Large intestine (tissue), 3 donors: ENCODE results near the gene PHC1. TPM values are rescaled to one million over a fixed set of nuclear protein-coding genes. Genes with fewer than 3 reads are reported as not detected.
"Not testable (repeated sequence)": the region's sequence is repeated elsewhere in the genome, so short reads cannot be mapped to it uniquely, and the experiment has no call there.

Experiments used
- DNase-seq, 2 donors: peaks; one replicate each; pipeline versions ENCODE4 v3.0.0 to v3.0.0-alpha.2; 2013
- H3K27ac ChIP-seq: one replicate; pipeline ENCODE4 v1.5.1; 2013; ENCODE audit warnings: low read length
- H3K27me3 ChIP-seq: 2 replicates; pipeline ENCODE4 v1.6.1; 2013; ENCODE audit warnings: low read length; ENCODE audit not compliant: control insufficient read depth, insufficient read depth
- H3K36me3 ChIP-seq: 2 replicates; pipeline ENCODE4 v1.6.1; 2013; ENCODE audit warnings: low read length; ENCODE audit not compliant: control insufficient read depth, insufficient read depth
- H3K4me1 ChIP-seq: one replicate; pipeline ENCODE4 v1.6.1; 2013; ENCODE audit warnings: low read length; ENCODE audit not compliant: control insufficient read depth, insufficient read depth
- H3K4me3 ChIP-seq: one replicate; pipeline ENCODE4 v1.5.1; 2013; ENCODE audit warnings: low read length
- H3K9me3 ChIP-seq: one replicate; pipeline ENCODE4 v1.6.1; 2013; ENCODE audit warnings: mild to moderate bottlenecking, low read depth, low read length, moderate library complexity; ENCODE audit not compliant: control insufficient read depth
- WGBS: methylation state at CpG from one replicate; pipeline ENCODE4 v1.1.5; 2013; ENCODE audit warnings: low lambda C conversion rate; ENCODE audit not compliant: insufficient coverage; 5-methylcytosine and 5-hydroxymethylcytosine counted together
- polyA plus RNA-seq: library from polyadenylated mRNA; unstranded; fragments of 120-200 nt; gene quantifications from one replicate; pipeline ENCODE4 v1.2.1, GENCODE V29; 2013

The PHC1 gene
- polyA plus RNA-seq, 1 donor = 34.2 TPM

DNA sequence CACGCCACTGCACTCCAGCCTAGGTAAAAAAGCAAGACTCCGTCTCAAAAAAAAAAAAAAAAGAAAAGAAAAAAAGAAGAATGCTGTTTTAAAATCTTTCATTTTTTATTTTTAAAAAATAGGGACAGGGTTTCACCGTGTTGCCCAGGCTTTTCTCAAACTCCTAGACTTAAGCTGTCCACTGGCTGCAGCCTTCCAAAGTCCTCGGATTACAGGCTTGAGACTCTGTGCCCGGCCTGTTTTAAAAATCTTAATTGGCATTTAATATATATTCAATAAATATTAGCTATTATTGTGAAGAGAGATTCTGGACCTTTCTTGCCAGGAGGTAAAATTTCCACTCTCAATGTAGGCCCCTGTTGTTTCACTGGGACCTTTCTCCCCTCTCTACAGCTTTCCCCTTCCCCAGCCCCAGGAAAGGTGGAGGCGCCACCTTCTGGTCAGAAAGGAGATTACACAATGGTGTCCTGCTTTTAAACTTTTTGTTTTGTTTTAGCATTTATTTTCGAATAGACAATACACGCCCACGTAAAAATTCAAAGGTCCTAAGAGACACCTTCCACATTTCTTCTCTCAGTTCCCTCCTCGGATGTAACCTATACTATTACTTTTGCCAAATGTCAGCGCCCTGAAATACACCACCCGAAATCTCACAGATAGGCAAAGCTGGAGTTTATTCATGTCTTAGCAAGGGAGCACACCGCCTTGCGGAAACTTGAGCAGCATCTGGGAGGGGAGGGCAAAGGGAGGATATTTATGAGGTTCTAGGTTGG, 23.8 kb upstream of the PHC1 start:
- H3K4me1 ChIP-seq = no peaks in the 10 kb centered on the region
- H3K27ac ChIP-seq = no peak overlapping the region
- DNase-seq = peak; percentile 29 to 51
- 0% methylated on average over 4 of the region's 14 CpGs for WGBS
- H3K27me3 ChIP-seq = no peaks in the 10 kb centered on the region
- no peaks in the 10 kb centered on the region for H3K36me3 ChIP-seq
- H3K9me3 ChIP-seq = no peaks in the 10 kb centered on the region
- peak overlapping the region; percentile 53 for H3K4me3 ChIP-seq

DNA sequence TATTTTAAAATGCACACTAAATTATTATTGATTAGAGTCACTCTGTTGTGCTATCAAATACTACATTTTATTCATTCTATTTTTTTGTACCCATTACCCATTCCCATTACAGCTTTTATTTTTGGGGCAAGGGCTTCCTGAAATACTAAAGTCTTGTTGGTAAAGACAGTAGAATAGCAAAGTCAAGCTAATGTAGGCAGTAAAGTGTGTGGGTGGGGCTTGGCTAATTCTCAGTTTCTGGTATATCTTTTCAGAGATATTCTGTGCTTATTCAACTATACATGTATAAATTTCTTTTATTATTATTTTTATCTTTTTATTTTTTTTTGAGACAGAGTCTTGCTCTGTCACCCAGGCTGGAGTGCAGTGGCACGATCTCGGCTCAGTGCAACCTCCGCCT, 22.3 kb upstream of the PHC1 start:
- H3K4me3 ChIP-seq = no peak overlapping the region
- DNase-seq = no peak
- no peak overlapping the region for H3K27ac ChIP-seq
- no peaks in the 10 kb centered on the region for H3K9me3 ChIP-seq
- 100% methylated on average over 3 of the region's 3 CpGs for WGBS
- no peaks in the 10 kb centered on the region for H3K4me1 ChIP-seq
- H3K36me3 ChIP-seq = no peaks in the 10 kb centered on the region
- H3K27me3 ChIP-seq = no peaks in the 10 kb centered on the region

GRCh38 chr12:8894378-8894777, 19.9 kb upstream of the PHC1 start:
- Histone ChIP-seq H3K36me3 (no peaks in the 10 kb centered on the region), H3K4me3 (no peak overlapping the region), H3K27me3 (no peaks in the 10 kb centered on the region), H3K27ac (no peak overlapping the region), H3K9me3 (no peaks in the 10 kb centered on the region), H3K4me1 (no peaks in the 10 kb centered on the region)
- no peak for DNase-seq

DNA sequence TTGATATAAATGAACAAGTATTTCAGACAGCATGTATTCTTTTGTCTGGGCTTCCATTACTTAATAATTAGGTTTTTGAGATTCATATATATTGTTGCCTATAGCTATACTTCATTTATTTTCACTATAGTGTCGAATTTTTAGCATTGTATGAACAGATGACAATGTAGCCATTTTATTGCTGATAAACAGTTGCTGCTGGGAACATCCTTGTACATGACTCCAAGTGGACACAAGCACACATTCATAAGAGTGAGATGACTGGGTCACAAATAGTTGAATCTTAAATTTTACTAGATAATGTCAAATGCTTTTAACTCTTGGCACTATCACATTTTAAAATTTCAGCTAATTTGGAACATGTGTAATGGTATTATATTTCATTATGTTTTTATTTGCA, 19.3 kb upstream of the PHC1 start:
- no peak overlapping the region for H3K27ac ChIP-seq
- no peaks in the 10 kb centered on the region for H3K4me1 ChIP-seq
- no peaks in the 10 kb centered on the region for H3K27me3 ChIP-seq
- no peak overlapping the region for H3K4me3 ChIP-seq
- no peaks in the 10 kb centered on the region for H3K9me3 ChIP-seq
- no CpG with 5 or more reads among the region's 1 CpG for WGBS
- no peaks in the 10 kb centered on the region for H3K36me3 ChIP-seq
- no peak for DNase-seq

GRCh38 chr12:8897081-8897480, 17.2 kb upstream of the PHC1 start:
- WGBS = no CpG with 5 or more reads among the region's 7 CpGs
- Histone ChIP-seq H3K27me3 (no peaks in the 10 kb centered on the region), H3K9me3 (no peaks in the 10 kb centered on the region), H3K4me3 (no peak overlapping the region), H3K36me3 (no peaks in the 10 kb centered on the region), H3K27ac (no peak overlapping the region), H3K4me1 (no peaks in the 10 kb centered on the region)
- DNase-seq = no peak

DNA sequence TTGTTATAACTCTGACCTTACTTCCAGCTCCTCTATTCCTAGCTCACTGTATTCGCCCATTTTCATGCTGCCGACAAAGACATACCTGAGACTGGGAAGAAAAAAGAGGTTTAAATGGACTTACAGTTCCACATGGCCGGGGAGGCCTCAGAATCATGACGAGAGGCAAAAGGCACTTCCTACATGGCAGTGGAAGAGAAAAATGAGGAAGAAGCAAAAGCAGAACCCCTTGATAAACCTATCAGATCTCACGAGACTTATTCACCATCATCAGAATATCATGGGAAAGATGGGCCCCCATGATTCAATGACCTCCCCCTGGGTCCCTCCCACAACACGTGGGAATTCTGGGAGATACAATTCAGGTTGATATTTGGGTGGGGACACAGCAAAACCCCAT, 14.5 kb upstream of the PHC1 start:
- H3K4me3 ChIP-seq = no peak overlapping the region
- no CpG with 5 or more reads among the region's 6 CpGs for WGBS
- no peaks in the 10 kb centered on the region for H3K36me3 ChIP-seq
- H3K27ac ChIP-seq = no peak overlapping the region
- no peaks in the 10 kb centered on the region for H3K9me3 ChIP-seq
- H3K27me3 ChIP-seq = no peaks in the 10 kb centered on the region
- no peaks in the 10 kb centered on the region for H3K4me1 ChIP-seq
- no peak for DNase-seq

- not testable (repeated sequence) for H3K27ac ChIP-seq, H3K9me3 ChIP-seq, H3K4me3 ChIP-seq, DNase-seq, H3K36me3 ChIP-seq, H3K4me1 ChIP-seq, H3K27me3 ChIP-seq
- no CpG with 5 or more reads among the region's 5 CpGs for WGBS
These were observed 11.6 kb upstream of the PHC1 start for GRCh38 chr12:8902703-8903102.

- no peak overlapping the region for H3K4me3 ChIP-seq
- no peaks in the 10 kb centered on the region for H3K9me3 ChIP-seq
- no peak for DNase-seq
- WGBS = no CpG with 5 or more reads among the region's 3 CpGs
- H3K36me3 ChIP-seq = no peaks in the 10 kb centered on the region
- no peak overlapping the region for H3K27ac ChIP-seq
- no peaks in the 10 kb centered on the region for H3K4me1 ChIP-seq
- H3K27me3 ChIP-seq = no peaks in the 10 kb centered on the region
These were observed 10.7 kb upstream of the PHC1 start for GRCh38 chr12:8903646-8904045.

DNA sequence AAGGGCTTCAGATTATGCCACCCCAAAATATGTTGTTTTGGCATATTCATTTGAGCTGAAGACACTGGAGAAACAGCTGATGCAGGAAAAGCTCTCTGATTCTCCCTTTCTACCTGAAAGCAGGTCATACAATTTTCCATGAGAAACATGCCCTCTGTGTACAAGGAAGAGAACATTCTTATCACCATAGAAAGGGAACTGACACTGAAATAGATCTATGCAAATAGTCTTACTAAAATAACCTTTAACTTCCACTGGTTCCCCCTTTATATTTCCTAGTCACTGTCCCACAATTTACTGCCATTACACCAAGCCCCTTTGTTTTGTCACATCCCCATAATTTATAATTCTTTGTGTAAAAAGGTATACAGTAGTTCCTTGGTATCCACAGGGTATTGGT, 9.6 kb upstream of the PHC1 start:
- Histone ChIP-seq H3K9me3 (no peaks in the 10 kb centered on the region), H3K27me3 (no peaks in the 10 kb centered on the region), H3K4me1 (no peaks in the 10 kb centered on the region), H3K27ac (no peak overlapping the region), H3K36me3 (no peaks in the 10 kb centered on the region), H3K4me3 (no peak overlapping the region)
- DNase-seq = no peak

- DNase-seq = no peak
These were observed 8.8 kb upstream of the PHC1 start for GRCh38 chr12:8905546-8905945.

More at GRCh38 chr12:8905546-8905945, 8.8 kb upstream of the PHC1 start:
- H3K4me1 ChIP-seq = no peaks in the 10 kb centered on the region
- H3K4me3 ChIP-seq = no peak overlapping the region
- no peaks in the 10 kb centered on the region for H3K27me3 ChIP-seq
- WGBS = 92% methylated on average over 2 of the region's 10 CpGs
- no peaks in the 10 kb centered on the region for H3K36me3 ChIP-seq
- no peaks in the 10 kb centered on the region for H3K9me3 ChIP-seq
- H3K27ac ChIP-seq = no peak overlapping the region
